IPS-NIHi7 (cell line): ENCODE results near the gene YES1.

Experiments
- DNase-seq: peaks from one replicate; pipeline ENCODE4 v3.0.0; 2012; ENCODE audit warnings: mixed read lengths; ENCODE audit errors: extremely low spot score

Gene YES1

DNA sequence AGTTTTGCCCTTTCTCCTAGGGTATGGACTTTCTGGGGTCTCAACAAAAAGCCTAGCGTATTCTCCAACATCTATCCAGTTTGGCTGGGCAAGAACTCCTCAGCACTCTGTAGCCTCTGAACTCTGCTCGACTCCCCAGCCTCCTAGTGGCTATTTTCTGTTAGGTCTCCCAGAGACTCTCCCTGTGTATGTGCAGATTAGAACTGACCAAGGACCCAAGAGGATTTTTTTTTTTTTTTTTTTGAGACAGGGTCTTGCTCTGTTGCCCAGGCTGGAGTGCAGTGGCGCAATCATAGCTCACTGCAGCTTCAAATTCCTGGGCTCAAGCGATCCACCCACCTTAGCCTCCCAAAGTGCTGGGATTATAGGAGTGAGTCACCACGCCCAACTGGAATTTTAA is 81.9 kb downstream of the YES1 start:
- peak; percentile 46 for DNase-seq

DNA sequence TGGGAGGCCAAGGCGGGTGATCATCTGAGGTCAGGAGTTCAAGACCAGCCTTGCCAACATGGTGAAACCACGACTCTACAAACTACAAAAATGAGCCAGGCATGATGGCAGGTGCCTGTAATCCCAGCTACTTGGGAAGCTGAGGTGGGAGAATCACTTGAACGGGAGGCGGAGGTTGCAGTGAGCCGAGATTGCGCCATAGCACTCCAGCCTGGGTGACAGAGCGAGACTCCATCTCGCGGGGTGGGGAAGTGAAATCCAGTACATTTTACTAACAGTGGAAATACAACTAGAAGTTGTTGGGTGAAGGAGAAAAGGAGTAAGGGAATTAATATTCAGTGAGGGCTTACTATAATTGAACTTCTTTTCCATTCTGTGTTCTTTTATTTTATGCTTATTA is 86.4 kb downstream of the YES1 start:
- no peak for DNase-seq

- no peak for DNase-seq
Measured at GRCh38 chr18:723541-724080, 88.4 kb downstream of the YES1 start.

GRCh38 chr18:717003-717402 is 95.0 kb downstream of the YES1 start:
- no peak for DNase-seq

- no peak for DNase-seq
Measured at GRCh38 chr18:715626-716025, 96.4 kb downstream of the YES1 start.

- DNase-seq = no peak
Measured at GRCh38 chr18:713135-713490, 98.9 kb downstream of the YES1 start.

DNA sequence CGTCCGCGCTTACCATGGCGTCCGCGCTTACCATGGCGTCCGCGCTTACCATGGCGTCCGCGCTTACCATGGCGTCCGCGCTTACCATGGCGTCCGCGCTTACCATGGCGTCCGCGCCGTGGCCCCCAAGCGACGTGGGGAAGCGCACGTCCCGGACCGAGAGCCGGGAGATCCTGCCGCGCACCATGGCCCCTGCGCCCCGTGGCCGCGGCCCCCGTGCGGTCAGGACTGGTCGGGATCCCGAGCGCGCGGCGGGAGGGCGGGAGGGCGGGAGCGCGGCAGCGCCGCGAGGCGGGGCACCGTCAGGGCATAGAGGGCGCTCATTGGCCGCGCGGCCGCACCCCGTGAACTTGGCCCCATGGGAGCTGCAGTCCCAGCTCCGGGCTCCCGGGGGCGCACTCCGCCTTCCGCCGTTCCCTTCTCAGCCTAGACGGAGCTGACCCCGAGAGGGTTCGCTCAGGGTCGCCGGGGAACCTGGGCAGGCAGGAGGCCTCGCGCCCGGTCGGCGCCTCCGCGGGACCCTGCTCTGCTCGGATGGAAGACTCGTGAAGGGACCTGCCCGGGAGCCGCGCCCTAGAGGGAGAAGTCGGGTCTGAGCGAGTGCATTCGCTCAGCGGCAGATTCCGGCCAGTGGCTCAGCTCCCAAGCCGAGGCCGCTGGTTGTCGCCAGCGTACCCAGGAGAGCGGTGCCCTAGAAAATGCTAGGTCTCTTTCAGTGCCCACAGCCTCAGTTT is 99.5 kb downstream of the YES1 start, which contains the start of gene ENOSF1:
Gene ENOSF1, minus strand, starts transcription at position 230 of the 734 bp plus-strand sequence. Its CDS starts 43 bp downstream, at position 187.
- DNase-seq = peak; percentile 97

DNA sequence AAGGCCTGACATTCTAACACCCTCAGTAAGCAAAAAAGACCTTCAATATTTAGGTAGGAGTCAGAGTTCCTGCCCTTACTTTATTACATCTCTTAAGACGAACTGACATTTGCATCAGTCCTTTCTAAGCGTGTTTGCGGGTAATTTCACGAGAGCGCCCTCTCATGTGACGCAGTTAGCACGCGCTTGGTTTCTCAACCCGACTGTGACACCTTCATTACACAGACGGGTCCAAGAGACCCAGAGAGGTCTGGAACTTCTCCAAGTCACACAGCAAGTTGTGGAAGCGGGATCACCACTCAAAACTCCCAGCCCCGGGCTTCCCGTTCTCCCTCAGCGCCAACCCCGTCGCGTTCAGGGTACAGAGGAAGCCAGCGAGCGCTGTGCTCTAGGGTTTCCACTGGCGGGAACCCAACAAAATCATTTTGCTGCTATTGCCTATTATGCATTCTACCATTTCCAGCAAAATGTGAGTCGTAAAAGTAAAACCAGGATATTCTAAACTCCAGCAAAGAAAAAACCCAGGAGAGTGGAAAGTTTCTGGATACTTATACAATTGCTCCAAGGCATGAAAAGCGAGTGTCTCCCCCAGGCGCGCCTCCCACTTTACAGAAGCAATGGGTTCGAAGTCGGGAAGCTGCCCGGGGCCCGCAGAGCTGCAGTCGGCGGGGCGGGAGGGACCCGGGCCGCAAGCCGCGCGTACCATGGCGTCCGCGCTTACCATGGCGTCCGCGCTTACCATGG is 100.2 kb downstream of the YES1 start:
- DNase-seq = peak; percentile 26

- no peak for DNase-seq
Measured at GRCh38 chr18:711310-711656, 100.8 kb downstream of the YES1 start.

GRCh38 chr18:710418-711300 is 101.4 kb downstream of the YES1 start:
- no peak for DNase-seq

- DNase-seq = no peak
Measured at GRCh38 chr18:709771-710170, 102.3 kb downstream of the YES1 start.

- no peak for DNase-seq
Measured at GRCh38 chr18:708096-708495, 103.9 kb downstream of the YES1 start.

- no peak for DNase-seq
Measured at GRCh38 chr18:706405-706804, 105.6 kb downstream of the YES1 start.

DNA sequence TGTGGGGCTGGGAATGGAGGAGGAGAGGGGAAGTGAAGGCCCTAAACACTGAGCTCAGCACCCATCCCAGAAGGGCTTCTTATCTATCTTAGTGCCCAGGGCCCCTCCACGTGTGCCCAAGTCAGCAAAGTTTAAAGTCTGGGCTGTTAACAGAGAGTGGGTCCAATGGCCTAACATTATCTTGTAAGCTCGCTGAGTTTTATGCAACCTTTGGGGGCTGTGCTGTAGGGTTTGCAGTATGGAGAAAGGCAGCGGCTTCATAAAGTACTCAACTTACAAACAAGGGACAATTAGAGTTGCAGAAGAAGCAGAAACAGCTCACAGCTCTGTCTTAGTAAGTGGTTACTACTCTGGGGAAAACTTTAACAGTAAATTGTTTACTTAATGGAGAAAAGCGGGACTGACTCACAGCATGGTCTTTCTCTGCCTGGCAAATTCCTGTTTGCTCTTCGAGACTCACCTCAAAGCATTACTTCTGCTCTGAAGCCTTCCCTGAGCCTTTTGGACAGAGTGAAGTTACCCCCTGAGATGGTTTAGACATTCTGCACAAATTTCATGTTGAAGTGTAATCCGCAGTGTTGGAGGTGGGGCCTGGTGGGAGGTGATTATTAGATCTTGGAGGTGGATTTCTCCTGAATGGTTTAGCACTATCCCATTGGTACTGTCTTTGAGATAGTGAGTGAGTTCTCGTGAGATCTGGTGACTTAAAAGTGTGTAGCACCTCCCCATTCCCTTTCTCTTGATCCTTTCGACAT is 108.7 kb downstream of the YES1 start:
- DNase-seq = no peak

DNA sequence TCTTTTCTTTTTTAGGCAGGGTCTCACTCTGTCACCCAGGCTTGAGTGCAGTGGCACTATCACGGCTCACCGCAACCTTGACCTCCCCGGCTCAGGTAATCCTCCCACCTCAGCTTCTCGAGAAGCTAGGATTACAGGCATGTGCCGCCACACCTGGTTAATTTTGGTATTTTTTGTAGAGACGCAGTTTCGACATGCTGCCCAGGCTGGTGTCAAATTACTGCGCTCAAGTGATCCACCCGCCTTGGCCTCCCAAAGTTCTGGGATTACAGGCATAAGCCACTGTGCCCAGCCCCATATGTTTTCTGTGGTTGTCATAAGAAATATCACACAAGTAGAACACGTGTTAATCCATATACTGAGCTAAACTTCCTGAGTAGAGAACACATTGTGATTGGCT is 114.2 kb downstream of the YES1 start:
- DNase-seq = no peak

DNA sequence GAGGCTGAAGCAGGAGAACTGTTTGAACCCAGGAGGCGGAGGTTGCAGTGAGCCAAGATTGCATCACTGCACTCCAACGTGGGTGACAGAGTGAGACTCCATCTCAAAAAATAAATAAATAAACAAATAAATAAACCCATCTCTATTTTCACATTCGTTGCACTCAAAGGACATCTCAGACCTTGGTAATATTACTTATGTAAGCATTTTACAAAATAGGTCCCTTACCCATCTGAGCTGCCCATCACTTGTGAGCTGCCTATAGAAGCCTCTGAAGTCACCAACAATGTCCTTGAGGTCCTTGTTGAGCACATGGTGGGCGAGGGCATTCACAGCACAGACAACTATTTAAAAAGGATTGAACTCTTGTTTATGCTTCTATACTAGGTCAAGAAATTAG is 115.0 kb downstream of the YES1 start:
- DNase-seq = no peak

- no peak for DNase-seq
Measured at GRCh38 chr18:693466-694187, 118.4 kb downstream of the YES1 start.

- no peak for DNase-seq
Measured at GRCh38 chr18:692824-693223, 119.2 kb downstream of the YES1 start.

- no peak for DNase-seq
Measured at GRCh38 chr18:688323-688722, 123.7 kb downstream of the YES1 start.

- DNase-seq = peak; percentile 39
Measured at GRCh38 chr18:686339-687111, 125.5 kb downstream of the YES1 start.
